GM19397 (cell line): Measurements from ENCODE around the gene CDKN1A.

Experiments
- ATAC-seq: cut with Tn5 transposase; IDR thresholded peaks from one replicate; pipeline ENCODE4 v1.9.1; 2021; ENCODE audit warnings: mild to moderate bottlenecking, moderate library complexity; ENCODE audit not compliant: unreplicated experiment

Gene CDKN1A

DNA sequence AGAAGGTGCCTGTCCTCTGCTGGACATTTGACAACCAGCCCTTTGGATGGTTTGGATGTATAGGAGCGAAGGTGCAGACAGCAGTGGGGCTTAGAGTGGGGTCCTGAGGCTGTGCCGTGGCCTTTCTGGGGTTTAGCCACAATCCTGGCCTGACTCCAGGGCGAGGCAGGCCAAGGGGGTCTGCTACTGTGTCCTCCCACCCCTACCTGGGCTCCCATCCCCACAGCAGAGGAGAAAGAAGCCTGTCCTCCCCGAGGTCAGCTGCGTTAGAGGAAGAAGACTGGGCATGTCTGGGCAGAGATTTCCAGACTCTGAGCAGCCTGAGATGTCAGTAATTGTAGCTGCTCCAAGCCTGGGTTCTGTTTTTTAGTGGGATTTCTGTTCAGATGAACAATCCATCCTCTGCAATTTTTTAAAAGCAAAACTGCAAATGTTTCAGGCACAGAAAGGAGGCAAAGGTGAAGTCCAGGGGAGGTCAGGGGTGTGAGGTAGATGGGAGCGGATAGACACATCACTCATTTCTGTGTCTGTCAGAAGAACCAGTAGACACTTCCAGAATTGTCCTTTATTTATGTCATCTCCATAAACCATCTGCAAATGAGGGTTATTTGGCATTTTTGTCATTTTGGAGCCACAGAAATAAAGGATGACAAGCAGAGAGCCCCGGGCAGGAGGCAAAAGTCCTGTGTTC is 1.3 kb upstream of the CDKN1A start:
- ATAC-seq: no peak

DNA sequence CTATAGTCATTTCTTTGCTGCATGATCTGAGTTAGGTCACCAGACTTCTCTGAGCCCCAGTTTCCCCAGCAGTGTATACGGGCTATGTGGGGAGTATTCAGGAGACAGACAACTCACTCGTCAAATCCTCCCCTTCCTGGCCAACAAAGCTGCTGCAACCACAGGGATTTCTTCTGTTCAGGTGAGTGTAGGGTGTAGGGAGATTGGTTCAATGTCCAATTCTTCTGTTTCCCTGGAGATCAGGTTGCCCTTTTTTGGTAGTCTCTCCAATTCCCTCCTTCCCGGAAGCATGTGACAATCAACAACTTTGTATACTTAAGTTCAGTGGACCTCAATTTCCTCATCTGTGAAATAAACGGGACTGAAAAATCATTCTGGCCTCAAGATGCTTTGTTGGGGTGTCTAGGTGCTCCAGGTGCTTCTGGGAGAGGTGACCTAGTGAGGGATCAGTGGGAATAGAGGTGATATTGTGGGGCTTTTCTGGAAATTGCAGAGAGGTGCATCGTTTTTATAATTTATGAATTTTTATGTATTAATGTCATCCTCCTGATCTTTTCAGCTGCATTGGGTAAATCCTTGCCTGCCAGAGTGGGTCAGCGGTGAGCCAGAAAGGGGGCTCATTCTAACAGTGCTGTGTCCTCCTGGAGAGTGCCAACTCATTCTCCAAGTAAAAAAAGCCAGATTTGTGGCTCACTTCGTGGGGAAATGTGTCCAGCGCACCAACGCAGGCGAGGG is 594 bp upstream of the CDKN1A start:
- no peak for ATAC-seq

DNA sequence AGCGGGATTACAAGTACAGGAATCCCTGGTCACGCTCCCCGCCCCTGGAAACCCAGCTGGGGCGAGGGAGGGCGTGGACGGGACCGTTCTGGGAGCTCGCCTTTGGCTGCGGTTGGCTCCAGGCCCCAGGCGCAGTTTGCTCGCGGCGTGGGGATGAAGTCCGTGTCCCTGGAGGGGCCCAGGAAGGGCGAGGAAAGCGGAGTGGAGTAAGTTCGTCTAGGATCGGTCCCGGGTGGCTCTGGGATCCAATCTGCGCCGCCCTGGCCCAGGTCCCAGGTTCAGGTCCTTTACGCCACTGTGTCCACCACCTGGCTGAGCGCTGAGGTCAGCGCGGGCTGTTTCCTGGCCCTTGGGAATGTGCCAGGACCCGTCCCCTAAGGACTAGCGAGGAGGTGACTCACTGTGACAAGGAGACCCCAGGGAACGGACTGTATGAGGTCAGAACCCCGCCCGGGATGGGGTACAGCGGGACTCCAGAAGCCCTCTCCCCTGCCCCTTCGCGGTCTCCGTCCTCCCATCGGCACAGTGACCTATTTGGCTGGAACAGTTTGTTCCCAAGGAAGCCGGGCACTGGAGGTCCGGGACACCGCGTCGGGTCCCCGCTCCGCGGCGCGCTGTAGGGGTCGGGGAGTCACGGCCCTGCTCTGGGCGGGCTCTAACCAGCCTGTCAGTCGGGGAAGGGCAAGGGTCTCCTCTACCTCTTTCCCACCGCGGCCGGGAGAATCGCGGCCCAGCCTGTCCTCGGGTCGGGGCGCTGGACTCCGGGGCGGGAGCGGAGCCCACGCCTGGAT is 724 bp downstream of the CDKN1A start:
- no peak for ATAC-seq

DNA sequence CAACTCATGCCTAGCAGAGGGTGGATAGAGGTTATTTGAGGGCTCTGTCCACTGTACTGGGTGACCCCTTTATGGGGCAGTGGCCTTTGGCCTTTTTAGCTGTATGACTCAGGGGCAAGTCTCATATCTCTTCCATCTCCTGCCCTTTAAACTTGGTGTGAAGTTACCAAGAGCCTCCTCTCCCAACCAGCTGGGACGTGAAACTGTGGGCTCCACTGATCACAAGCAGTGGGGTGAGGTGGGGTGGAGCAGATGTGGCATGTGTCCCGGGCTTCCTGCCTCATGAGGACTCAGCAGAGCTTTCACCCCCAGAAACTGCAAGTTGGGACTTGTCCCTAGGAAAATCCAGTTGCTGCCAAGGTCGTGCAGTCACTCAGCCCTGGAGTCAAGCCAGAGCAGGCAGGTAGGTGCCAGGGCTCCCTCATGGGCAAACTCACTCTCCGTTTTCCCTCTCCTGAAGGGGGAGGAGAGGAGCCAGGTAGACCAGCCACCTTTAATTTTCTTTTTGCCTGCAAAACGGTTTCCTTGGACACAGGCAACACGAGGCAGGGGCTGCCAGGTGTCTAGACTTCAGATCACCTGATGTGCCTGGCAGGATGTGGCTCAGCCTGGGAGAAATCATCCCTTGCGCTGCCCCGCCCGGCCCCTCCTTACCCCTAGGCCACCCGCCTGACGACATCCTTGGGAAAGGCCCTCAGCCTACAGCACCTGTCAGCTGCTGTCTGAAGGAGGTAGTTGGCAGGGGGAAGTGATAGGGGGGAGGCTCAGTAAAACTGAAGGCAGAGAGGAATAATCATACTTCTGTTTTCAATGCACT is 4.0 kb downstream of the CDKN1A start:
- no peak for ATAC-seq

- ATAC-seq: no peak
These were observed 4.7 kb downstream of the CDKN1A start for GRCh38 chr6:36683145-36683655.

DNA sequence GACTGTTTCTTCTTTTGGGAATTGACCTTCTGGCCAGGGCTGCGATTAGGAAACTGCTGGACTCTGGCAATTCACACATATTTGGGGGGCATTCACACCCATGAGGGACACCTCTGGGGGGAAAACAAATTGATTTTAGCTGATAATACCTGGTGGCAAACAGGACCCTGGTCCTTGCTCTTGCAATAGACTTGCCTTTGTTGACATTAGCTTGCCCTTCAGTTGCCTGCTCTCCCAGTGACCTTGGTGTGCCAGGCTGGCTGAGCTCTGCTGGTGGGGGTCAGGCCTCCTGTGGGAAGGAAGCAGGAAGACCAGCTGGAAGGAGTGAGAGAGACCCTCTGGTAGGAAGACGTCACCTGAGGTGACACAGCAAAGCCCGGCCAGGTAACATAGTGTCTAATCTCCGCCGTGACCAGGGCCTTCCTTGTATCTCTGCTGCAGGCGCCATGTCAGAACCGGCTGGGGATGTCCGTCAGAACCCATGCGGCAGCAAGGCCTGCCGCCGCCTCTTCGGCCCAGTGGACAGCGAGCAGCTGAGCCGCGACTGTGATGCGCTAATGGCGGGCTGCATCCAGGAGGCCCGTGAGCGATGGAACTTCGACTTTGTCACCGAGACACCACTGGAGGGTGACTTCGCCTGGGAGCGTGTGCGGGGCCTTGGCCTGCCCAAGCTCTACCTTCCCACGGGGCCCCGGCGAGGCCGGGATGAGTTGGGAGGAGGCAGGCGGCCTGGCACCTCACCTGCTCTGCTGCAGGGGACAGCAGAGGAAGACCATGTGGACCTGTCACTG is 5.3 kb downstream of the CDKN1A start:
- ATAC-seq: no peak

GRCh38 chr6:36684447-36684812 is 5.9 kb downstream of the CDKN1A start:
- ATAC-seq: no peak

- ATAC-seq: no peak
These were observed 6.8 kb downstream of the CDKN1A start for GRCh38 chr6:36685166-36685924.

DNA sequence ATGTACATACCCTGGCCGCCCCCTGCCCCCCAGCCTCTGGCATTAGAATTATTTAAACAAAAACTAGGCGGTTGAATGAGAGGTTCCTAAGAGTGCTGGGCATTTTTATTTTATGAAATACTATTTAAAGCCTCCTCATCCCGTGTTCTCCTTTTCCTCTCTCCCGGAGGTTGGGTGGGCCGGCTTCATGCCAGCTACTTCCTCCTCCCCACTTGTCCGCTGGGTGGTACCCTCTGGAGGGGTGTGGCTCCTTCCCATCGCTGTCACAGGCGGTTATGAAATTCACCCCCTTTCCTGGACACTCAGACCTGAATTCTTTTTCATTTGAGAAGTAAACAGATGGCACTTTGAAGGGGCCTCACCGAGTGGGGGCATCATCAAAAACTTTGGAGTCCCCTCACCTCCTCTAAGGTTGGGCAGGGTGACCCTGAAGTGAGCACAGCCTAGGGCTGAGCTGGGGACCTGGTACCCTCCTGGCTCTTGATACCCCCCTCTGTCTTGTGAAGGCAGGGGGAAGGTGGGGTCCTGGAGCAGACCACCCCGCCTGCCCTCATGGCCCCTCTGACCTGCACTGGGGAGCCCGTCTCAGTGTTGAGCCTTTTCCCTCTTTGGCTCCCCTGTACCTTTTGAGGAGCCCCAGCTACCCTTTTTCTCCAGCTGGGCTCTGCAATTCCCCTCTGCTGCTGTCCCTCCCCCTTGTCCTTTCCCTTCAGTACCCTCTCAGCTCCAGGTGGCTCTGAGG is 7.6 kb downstream of the CDKN1A start:
- no peak for ATAC-seq

GRCh38 chr6:36686668-36687513 is 8.4 kb downstream of the CDKN1A start:
- ATAC-seq: no peak

- no peak for ATAC-seq
These were observed 9.7 kb downstream of the CDKN1A start for GRCh38 chr6:36688063-36688738.

- ATAC-seq: no peak
These were observed 10.2 kb downstream of the CDKN1A start for GRCh38 chr6:36688739-36689075.

DNA sequence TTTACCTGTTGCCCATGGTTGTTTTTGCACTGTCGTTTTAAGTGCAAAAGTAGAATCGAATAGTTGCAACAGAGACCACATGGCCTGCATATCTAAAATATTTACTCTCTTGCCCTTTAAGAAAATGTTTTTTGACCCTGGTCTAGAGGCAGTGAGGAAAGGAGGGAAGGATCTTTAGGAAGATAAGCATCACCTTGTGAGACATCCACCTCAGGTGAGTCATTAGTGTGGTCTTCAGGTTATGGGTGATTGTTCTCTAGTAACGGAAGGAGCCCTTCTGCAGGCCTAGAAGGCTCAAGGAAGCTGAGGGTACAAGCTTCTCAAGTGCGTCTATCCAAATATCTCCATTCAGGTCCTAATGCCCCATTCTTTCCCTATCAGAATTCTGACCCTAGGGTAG is 12.5 kb downstream of the CDKN1A start:
- no peak for ATAC-seq

DNA sequence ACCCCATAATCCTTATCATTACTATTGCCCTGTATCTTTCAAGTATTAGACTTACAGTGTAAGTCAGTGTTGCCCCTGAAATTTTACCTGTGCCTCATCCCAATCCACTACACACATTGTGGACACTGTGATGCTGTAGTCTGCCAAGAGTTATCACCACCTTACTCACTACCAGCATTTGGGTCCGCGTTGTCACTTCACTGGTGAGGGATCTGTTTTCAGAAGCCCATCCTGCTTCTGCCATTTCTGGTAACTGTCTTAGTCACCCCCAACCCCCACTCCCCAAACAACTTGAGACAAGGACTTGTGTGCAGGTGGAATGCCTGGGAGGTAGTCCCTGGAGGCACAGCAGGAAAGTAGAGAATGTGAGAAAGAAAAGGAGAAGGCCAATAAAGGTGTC is 13.1 kb downstream of the CDKN1A start:
- no peak for ATAC-seq

- peak; percentile 75 for ATAC-seq
These were observed 13.7 kb downstream of the CDKN1A start for GRCh38 chr6:36692220-36692619.

- ATAC-seq: no peak
These were observed 14.6 kb downstream of the CDKN1A start for GRCh38 chr6:36692861-36693702.
